Activated B cell treated with CpG ODN at 0.5 μM for 24 hours (primary cell): ENCODE data around the gene CTDP1. TPM values are rescaled to one million over a fixed set of nuclear protein-coding genes. Genes with fewer than 3 reads are reported as not detected.

Experiments
- ATAC-seq: fragments of 200-7000 bp; cut with Tn5 transposase; one replicate; pipeline ENCODE4 v1.10.0; 2021; ENCODE audit warnings: low read depth, mild to moderate bottlenecking, moderate library complexity
- CTCF ChIA-PET: fragments of 350-600 bp; sonication (Branson Sonifier 250); formaldehyde crosslinking; loops from one replicate; lab custom pipeline; 2021; ENCODE audit warnings: antibody characterized with exemption; lab: Charles Lee
- POLR2A ChIA-PET: fragments of 350-600 bp; sonication (Branson Sonifier 250); formaldehyde crosslinking; loops from one replicate; lab custom pipeline; 2021; ENCODE audit warnings: antibody characterized with exemption; lab: Charles Lee
- DNase-seq: peaks from one replicate; pipeline ENCODE4 v3.0.0; 2022
- H3K27ac Mint-ChIP-seq: one replicate; pipeline ENCODE4 v1.8.0; 2020; ENCODE audit warnings: mixed read lengths
- H3K27me3 Mint-ChIP-seq: one replicate; pipeline ENCODE4 v1.8.0; 2021; ENCODE audit warnings: mixed read lengths
- H3K36me3 Mint-ChIP-seq: one replicate; pipeline ENCODE4 v1.8.0; 2021; ENCODE audit warnings: low read depth, mixed read lengths
- H3K4me1 Mint-ChIP-seq: one replicate; pipeline ENCODE4 v1.8.0; 2021; ENCODE audit warnings: mixed read lengths
- H3K4me3 Mint-ChIP-seq: one replicate; pipeline ENCODE4 v1.8.0; 2020; ENCODE audit warnings: mild to moderate bottlenecking, mixed read lengths
- H3K9me3 Mint-ChIP-seq: one replicate; pipeline ENCODE4 v1.8.0; 2020; ENCODE audit warnings: mixed read lengths
- CTCF ChIP-seq: fragments of 200-600 bp; IDR thresholded peaks from one replicate; pipeline ENCODE4 v1.8.0; 2022; ENCODE audit warnings: antibody characterized with exemption, mild to moderate bottlenecking
- intact Hi-C: fragments of 100-400 bp; cut with micrococcal nuclease; formaldehyde crosslinking; loops from one replicate; pipeline ENCODE4 v1.15.1; 2024
- total RNA-seq: library from RNA; stranded (reverse); gene quantifications from 2 replicates; pipeline ENCODE4 v1.2.3, GENCODE V29; 2022

Gene CTDP1
- total RNA-seq, 1 donor from 2014 or later = 33.8 TPM

DNA sequence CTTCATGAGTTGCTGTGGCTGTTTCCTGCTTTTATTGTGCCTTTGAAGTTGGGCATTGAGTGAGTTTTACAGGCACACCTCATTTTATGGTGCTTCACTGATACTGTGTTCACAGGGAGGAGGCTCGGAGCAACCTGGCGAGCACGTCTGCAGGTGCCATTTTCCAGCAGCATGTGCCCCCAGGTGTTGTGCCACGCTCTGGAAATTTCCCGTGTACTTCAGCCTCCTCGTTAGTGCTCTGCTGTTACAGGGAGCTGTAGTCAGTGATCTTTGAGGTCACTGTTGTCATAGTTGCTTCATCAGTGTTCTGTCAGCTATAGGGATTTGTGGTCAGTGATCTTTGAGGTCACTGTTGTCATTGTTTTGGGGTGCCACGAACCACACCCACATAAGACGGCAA, 20.1 kb downstream of the CTDP1 start:
- Mint-ChIP-seq H3K36me3 (peaks cover 81% of the 10 kb centered on the region), H3K9me3 (no peaks in the 10 kb centered on the region), H3K27ac (no peak overlapping the region), H3K4me1 (no peaks in the 10 kb centered on the region), H3K27me3 (no peaks in the 10 kb centered on the region), H3K4me3 (no peak overlapping the region)
- intact Hi-C loops = no loop called here
- no peak for TF ChIP-seq CTCF
- DNase-seq (no peak), ATAC-seq (no peak)
- CTCF ChIA-PET = no interaction called here
- POLR2A ChIA-PET = no interaction called here

GRCh38 chr18:79702906-79703305, 23.3 kb downstream of the CTDP1 start:
- Mint-ChIP-seq H3K4me3 (no peak overlapping the region), H3K4me1 (no peaks in the 10 kb centered on the region), H3K27ac (no peak overlapping the region), H3K36me3 (peaks cover 86% of the 10 kb centered on the region), H3K9me3 (no peaks in the 10 kb centered on the region), H3K27me3 (no peaks in the 10 kb centered on the region)
- CTCF ChIA-PET = no interaction called here
- POLR2A ChIA-PET = no interaction called here
- DNase-seq (no peak), ATAC-seq (no peak)
- intact Hi-C loops = no loop called here
- no peak for TF ChIP-seq CTCF

- no peaks in the 10 kb centered on the region for H3K27me3 Mint-ChIP-seq
- peaks cover 79% of the 10 kb centered on the region for H3K36me3 Mint-ChIP-seq
- no peak overlapping the region for H3K4me3 Mint-ChIP-seq
- H3K4me1 Mint-ChIP-seq = no peaks in the 10 kb centered on the region
- H3K27ac Mint-ChIP-seq = no peak overlapping the region
- no peak for TF ChIP-seq CTCF
- H3K9me3 Mint-ChIP-seq = no peaks in the 10 kb centered on the region
- no peak for DNase-seq
- intact Hi-C loops = no loop called here
- POLR2A ChIA-PET = no interaction called here
- CTCF ChIA-PET = no interaction called here
- no peak for ATAC-seq
Observed at GRCh38 chr18:79704631-79705030, 25.0 kb downstream of the CTDP1 start.

DNA sequence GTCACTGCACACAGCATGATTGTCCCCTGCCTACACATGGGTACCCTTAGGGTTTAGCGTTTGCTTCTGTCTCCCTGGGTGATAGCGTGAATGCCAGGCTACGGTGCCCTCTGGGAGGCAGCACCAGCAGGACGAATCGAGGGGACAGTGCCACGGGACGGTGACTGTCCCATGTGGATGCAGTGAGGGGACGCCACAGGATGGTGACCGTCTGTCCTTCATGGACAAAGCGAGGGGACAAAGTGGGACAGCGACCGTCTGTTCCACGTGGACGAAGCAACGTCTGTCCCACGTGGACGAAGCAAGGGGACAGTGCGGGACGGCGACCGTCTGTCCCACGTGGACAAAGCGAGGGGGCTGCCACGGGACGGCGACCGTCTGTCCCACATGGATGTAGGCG, 25.7 kb downstream of the CTDP1 start:
- ChIA-PET POLR2A (no interaction called here), CTCF (no interaction called here)
- no peak for ATAC-seq
- no peaks in the 10 kb centered on the region for H3K4me1 Mint-ChIP-seq
- H3K4me3 Mint-ChIP-seq = no peak overlapping the region
- H3K27me3 Mint-ChIP-seq = no peaks in the 10 kb centered on the region
- no peak overlapping the region for H3K27ac Mint-ChIP-seq
- DNase-seq = no peak
- TF ChIP-seq CTCF = no peak
- no peaks in the 10 kb centered on the region for H3K9me3 Mint-ChIP-seq
- H3K36me3 Mint-ChIP-seq = peaks cover 79% of the 10 kb centered on the region
- intact Hi-C loops = no loop called here

DNA sequence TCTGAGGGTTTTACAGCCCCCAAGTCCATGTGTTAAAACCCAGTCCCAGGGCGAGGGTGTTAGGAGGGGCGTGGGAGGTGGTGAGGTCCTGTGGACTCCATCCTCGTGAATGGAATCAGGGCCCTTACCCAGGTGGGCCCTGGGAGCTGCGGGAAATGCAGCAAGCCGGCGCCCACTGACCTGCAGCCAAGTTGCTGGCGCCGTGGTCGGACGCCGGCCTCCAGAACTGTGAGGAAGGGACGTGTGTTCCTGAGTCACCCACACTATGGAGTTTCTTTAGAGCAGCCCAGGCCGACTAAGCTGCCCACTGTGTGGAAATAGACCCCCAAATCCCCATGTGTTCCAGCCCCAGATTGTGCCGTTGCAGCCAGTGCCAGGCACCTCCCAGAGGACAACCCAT, 26.4 kb downstream of the CTDP1 start:
- Mint-ChIP-seq H3K27ac (no peak overlapping the region), H3K27me3 (no peaks in the 10 kb centered on the region), H3K4me3 (no peak overlapping the region), H3K36me3 (peaks cover 79% of the 10 kb centered on the region), H3K9me3 (no peaks in the 10 kb centered on the region), H3K4me1 (no peaks in the 10 kb centered on the region)
- ATAC-seq (no peak), DNase-seq (no peak)
- ChIA-PET CTCF (no interaction called here), POLR2A (no interaction called here)
- intact Hi-C loops = no loop called here
- no peak for TF ChIP-seq CTCF
